Measurements from ENCODE around the gene OTOF.

Gene OTOF

GRCh38 chr2:26477911-26478253 lies at the start of gene OTOF:
OTOF (minus strand) TSS chr2:26478124.
- DNase-seq (ENCODE audit: low read depth): no peak

DNA sequence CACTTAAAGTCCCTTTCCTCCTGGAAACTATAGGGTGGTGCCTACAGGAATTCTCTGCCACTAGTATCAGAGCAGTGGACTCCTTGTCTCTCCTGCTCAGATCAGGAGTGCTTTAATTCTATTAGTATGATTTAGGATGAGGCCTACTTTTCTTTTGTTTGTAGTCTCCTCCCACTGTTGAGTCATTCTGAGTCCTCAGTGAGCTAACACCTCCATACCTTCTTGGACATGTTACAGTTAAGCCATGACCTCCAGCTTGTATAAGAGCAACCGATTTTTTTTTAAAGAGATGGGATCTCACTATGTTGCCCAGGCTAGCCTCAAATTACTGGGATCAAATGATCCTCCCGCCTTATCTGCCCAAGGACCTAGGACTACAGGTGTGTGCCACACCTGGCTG lies 48.7 kb upstream of the OTOF start:
- DNase-seq (ENCODE audit: low read depth): no peak

GRCh38 chr2:26526105-26526504 lies 48.2 kb upstream of the OTOF start:
- no peak for DNase-seq (ENCODE audit: low read depth)

DNA sequence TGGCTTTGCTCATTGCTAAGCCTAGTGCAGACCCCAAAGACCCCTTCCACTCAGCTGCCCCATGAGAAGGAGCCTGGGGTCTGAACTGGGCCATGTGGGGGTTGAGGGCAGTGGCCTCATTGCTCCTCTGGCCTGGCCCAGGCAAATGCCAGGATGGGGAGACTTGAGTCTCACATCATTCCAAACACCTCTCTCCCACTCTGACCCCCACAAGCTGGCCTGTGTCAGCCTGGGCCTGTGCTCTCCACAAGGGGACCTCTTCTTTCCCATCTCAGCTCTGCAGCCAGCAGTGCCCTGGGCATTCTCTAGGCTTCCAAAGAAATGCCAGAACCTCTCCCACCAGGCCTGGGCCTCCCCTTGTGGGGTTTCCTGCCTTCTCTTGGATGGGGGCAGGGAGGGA lies 45.8 kb upstream of the OTOF start:
- no peak for DNase-seq (ENCODE audit: low read depth)

DNA sequence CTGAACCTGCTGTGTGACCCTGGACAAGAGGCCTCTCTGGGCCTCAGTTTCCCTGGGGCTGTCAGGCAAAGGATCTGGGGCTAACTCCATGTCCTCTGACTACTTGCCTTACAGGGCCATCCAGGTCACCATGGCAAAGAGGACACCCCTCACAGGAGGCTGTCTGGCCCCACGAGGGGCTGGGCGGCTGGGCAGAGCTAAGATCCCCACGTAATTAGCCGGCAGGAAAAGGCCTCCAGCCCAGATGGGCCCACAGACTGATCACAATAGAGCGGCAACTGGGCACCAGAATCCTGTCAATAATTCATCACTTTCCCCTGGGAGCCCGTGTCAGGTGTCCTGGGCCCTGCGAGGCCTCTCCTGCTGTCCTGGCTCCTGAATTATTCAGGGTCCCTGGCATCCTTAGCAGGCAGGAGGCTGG lies 44.8 kb upstream of the OTOF start:
- DNase-seq (ENCODE audit: low read depth): no peak

DNA sequence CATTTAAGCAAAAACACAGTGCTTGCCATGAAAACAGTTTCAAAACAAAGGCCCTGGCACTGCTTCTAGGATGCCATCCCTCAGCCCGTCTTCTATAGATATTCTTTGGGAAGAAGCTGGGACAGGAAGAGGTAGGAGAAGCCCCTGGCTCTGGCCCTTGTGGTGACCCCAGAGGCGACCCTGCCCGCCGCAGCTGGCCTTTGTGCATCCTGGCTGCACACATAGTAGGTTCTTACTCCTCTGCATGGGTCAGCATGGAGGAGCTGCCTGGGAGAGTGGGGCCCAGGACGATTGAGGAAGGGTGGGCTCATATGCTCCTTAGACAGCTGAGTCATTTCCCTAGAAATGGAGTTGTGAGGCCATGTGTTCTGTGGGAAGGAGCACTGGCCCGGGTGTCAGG lies 44.4 kb upstream of the OTOF start:
- DNase-seq (ENCODE audit: low read depth): no peak

DNA sequence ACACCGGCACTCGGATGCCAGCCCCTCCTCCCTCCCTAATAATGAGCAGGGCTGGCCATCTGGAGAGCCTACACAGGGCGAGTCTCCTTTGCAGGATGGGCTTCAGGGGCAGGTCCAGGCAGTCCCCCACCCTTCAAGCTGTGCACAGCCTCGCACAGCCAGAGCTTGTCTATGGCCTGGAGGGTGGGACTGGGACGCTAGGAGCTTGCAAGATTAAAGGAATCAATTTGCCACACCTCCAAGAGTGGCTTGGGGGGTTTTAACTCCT lies 43.9 kb upstream of the OTOF start:
- no peak for DNase-seq (ENCODE audit: low read depth)

DNA sequence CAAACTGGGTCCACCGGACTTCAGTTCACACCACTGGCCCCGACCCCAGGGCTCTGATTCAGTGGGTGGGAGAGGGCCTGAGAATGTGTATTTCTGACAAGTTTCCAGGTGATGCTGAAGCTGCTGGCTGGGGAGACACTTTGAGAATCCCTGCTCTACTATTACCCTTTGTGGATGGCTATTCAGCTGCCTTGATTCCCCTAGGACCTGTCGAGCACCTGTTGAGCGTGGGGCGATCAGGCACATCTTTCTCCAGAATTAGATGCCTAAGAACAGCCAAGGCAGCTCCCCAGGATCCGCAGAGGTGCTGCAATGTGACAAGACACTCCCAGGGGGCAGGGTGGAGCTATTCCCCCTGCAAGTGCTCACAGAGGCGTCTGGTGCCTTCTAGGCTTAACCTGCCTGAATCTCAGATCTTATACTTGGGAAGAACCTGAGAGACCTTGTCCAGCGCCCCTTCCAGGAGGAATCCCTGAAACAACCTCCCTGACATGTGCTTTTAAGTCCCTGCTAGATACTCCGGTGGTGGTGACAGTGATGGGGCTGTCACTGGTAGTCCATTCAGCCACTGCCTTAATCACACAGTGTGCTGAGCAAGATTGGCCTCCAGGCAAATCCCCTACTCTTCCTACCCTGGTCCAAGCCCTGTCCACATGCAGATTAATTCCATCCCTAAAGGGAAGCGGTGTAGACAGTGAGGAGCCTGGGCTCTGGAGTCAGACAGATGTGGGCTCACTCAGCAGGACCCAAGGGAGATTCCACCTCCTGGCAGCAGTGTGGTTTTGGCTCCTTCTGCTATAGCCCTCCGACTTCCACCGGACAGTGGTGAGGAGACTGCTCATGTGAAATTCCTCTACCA lies 43.4 kb upstream of the OTOF start:
- no peak for DNase-seq (ENCODE audit: low read depth)

DNA sequence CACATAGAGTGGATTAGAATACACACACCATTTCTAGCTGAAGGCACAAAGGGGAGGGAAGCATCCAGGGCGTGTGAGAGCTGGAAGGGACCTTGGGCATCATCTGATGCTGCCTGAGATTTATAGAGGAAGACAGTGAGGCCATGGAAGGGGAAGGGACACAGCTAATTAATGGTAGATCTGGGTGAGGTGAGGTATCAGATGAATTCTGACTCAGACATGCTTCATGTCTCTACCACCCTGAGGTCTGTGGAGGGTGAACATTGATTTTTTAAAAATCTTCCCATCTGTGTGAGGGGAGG lies 42.2 kb upstream of the OTOF start:
- DNase-seq (ENCODE audit: low read depth): no peak

DNA sequence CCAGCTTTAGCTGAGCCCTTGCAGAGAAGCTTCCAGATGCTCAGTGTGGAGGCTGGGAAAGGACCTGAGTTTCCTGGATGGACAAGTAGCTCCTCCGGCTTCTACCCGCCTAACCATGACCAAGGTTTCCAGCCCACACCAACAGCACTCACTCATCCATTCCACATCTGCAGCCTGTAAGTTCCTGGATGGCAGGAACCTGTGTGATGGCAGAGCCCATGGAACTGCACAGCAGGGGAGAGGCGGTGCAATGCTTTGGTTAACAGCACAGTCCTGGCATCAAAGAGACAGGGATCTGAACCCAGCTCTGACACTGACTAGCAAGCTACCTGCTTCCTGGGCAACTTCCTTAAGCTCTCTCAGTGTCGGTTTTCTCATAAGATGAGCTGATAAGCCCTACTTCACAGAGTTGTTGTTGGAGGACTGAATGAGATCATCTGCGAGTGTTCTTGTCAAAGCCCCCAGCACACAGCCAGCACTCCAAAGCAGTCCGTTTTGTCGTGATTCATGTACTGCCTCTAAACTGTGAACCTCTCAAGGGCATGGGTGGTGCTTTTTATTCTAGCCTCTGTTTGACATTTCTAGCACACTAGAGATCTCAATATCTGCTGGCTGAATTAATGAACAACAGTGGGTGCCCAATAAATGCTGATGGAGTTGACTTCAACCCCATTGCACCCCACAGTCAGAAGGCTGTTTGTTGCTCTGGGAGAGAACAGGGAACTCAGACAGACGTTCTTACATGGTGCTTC lies 41.6 kb upstream of the OTOF start:
- no peak for DNase-seq (ENCODE audit: low read depth)

DNA sequence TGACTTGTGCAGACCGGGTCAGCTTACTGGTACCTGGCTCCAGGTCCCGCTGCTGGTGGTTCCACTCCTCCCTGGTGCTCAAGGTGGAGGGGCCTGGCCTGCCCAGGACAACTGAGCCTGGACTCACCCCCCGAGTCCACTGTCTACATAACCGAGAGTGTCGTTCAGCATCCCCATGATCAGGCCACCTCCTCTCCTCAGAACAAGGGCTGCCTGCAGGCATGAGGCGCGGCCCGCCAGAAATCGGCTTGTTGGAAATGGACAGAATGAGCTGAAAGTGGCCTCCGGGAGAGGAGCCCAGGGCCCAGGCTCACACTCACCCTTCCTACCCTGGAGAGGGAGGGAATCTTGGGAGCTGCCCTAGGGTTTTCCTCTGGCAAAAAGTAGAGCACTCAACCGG lies 38.9 kb upstream of the OTOF start:
- DNase-seq (ENCODE audit: low read depth): no peak

DNA sequence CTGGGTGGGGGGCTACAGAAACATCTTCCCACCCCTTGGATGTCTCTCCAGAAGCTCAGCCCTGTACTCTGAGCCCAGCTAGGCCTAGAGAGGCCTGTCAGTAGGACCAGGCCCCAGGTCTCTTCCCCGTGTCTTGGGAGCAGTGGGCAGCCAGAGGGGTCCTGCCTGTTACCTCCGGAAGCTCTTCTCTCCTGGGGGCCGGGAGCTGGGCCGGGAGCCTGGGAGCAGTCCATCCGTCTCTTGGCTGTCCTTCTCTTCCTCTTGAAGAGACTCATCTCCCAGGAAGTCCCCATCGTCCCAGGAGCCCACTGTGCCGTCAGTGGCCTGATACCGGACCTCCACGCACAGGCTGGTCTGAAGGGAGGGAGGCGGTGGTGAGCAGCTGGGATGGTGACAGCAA lies 38.3 kb upstream of the OTOF start:
- no peak for DNase-seq (ENCODE audit: low read depth)

GRCh38 chr2:26515771-26516170 lies 37.8 kb upstream of the OTOF start:
- no peak for DNase-seq (ENCODE audit: low read depth)

DNA sequence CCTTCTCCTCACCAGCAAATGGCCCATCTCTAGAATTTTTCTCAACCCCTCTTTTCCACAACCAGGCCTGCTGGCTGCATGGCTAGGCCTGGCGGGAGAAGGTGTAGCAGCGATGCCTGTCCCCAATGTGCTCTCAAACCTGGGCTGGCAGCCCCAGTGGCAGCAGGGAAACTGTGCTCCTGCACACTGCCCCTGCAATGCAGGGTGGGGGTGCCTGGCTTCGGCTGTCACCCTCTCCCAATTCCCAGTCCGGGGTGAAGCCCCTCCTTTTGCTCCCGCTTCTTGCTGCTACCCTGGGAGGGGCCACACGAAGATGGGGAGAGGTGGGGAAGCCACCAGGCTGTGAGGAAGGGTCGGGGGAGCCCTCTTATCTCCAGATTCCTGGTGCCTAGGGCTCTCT lies 36.1 kb upstream of the OTOF start:
- no peak for DNase-seq (ENCODE audit: low read depth)

DNA sequence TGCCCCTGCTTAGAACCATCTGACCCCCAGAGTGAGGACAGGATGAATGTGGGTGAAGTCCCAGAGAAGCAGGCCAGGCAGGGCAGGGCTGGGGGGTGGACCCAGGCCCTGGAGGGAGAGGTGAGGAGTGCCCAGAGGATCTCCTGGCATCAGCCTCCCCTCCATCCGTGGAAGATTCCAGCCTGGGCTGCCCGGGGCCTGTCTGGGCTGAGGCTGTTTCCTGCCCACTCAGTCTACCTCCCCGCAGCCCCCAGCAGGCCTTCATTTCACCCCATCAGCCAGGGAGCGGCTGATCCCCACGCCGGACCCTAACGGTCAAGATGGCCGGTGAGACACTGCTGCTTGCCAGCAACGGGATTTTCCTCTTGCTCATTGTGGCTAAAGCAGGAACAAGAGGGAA lies 35.3 kb upstream of the OTOF start:
- no peak for DNase-seq (ENCODE audit: low read depth)

- DNase-seq (ENCODE audit: low read depth): no peak
Measured at GRCh38 chr2:26511466-26511865, 33.5 kb upstream of the OTOF start.

DNA sequence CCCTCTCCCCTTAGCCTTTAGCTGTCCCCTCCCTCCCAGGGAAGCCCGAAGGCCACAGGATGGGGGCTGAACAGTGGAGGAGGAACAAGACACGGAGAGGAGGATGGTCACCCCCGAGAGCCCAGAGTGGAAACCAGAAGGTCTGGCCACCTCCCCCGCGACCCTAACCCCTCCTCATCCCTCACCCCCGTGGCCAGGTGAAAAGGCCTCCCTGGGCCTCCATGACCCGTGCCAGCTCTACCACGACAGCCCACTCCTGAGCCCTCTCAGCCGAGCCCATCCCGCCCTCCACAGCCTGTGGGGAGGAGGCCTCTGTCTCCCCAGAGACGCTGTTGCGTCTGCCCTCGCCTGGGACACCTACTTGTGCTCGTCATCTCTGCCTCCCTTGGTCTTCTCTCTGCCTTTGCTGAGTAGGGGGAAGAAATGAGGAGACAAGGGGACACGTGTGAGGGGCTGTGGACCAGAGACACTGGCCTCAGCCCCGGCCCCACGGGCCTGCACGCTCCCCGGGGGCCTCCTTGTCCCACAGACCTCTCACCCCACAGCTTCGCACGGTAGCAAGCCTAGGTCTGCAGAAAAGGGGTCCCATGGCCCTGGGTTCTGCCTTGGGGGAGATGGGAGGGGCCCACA lies 32.5 kb upstream of the OTOF start:
- DNase-seq (ENCODE audit: low read depth): no peak

GRCh38 chr2:26509141-26509540 lies 31.2 kb upstream of the OTOF start:
- no peak for DNase-seq (ENCODE audit: low read depth)

- no peak for DNase-seq (ENCODE audit: low read depth)
Measured at GRCh38 chr2:26507932-26508331, 30.0 kb upstream of the OTOF start.

DNA sequence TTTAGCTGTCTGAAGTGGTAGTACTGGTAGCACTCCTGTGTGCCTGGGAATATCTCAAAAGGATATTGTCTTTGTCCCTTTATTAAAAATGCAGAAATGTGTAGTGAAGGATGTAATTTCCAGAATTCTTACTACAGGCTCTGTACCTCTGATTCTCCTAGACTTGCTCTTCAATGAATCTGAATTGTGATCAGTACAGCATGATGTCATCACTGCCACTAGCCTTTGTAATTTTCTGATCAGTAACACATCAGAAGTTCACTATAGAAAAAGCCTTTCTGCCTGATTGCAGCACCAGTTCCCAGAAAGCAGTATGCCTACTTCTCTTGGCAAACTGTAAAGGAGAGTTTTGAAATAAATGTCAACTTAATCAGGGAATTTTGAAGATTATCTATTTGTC lies 29.2 kb upstream of the OTOF start:
- DNase-seq (ENCODE audit: low read depth): no peak

DNA sequence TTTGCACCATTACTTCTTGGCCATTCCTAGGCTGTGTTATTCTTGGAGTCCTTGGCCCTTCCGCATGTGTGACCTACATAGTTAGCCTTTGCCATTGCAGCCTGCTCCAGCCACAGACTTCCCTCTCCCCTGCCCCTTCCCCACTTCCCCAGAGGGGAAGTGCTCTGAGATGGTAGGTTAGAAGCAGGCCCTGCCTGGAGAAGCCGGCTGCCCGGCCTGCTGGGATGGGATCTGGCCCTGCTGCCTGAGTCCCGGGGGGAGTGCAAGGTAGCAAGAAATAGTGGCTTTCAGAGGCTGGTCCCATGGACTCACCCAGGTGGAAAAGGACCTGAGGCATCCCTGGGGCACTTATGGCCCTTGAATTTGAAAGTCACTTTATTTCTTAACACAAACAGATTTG lies 28.4 kb upstream of the OTOF start:
- no peak for DNase-seq (ENCODE audit: low read depth)

GRCh38 chr2:26504002-26504401 lies 26.1 kb upstream of the OTOF start:
- DNase-seq (ENCODE audit: low read depth): no peak

DNA sequence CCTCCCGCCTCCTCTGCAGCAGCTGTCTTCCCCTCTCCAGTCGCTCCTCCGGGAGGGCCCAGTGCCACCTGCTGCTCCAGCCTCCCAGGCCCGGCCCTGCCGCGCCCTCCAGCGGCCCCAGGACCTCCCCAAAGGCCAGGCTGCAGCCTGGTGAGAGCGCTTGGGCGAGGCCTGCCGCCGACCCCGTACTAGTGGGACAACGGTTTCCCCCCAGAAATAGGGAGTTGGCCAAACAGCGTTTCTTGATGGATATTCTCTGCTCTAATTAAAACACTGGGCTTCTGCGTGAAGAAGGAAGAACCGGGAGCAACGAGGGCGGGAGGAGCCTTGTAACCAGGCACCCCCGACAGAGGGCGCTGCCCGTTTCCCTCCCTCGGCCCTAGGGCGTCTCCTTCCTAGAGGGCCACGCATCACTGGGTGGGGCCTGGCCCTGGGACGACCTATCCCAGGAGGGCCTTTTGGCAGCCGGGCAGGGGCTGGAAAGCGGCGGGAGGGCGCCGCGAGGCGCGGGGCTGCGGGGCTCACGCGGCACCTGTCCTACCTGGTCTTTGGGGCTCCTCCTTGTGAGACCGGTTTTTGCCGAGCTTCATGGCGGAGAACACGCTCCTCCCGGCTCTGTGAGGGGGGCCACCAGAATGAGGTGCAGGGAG lies 25.4 kb upstream of the OTOF start:
- peak; percentile 71 for DNase-seq (ENCODE audit: low read depth)

Data from activated T-cell treated with anti-CD3 and anti-CD28 coated beads for 1 hour (primary cell).